GM12878 (cell line): ENCODE results near the gene TTC33. TPM values are rescaled to one million over a fixed set of nuclear protein-coding genes. Genes with fewer than 3 reads are reported as not detected.

Source experiments
- ATF2 ChIP-seq: IDR thresholded peaks from 2 replicates; pipeline ENCODE4 v1.6.1; 2012; ENCODE audit warnings: low read length, inconsistent platforms
- ATF7 ChIP-seq: fragments of 450-650 bp; IDR thresholded peaks from 2 replicates; pipeline ENCODE4 v1.6.1; 2016; ENCODE audit warnings: low read depth, mild to moderate bottlenecking
- BRCA1 ChIP-seq: IDR thresholded peaks from 2 replicates; pipeline ENCODE4 v1.6.1; 2011; ENCODE audit warnings: low read depth, low read length, improper control_type of control experiment
- CHD1 ChIP-seq: IDR thresholded peaks from 2 replicates; pipeline ENCODE4 v1.6.1; 2012; ENCODE audit warnings: low read depth, low read length, improper control_type of control experiment
- CHD2 ChIP-seq: IDR thresholded peaks from 2 replicates; pipeline ENCODE4 v1.6.1; 2011; ENCODE audit warnings: low read depth, low read length, improper control_type of control experiment, borderline replicate concordance
- CREB1 ChIP-seq: IDR thresholded peaks from 2 replicates; pipeline ENCODE4 v1.6.1; 2012; ENCODE audit warnings: low read depth, mild to moderate bottlenecking, inconsistent platforms
- EGR1 ChIP-seq, 2 experiments: IDR thresholded peaks; 1 replicate in 1 of 2; 2 replicates in 1 of 2; pipeline ENCODE4 v1.6.1; 2011 to 2012; ENCODE audit warnings: low read depth in 2 of 2, low read length in 2 of 2, borderline replicate concordance in 1 of 2, mild to moderate bottlenecking in 1 of 2, moderate library complexity in 1 of 2
- FOS ChIP-seq: IDR thresholded peaks from 3 replicates; pipeline ENCODE4 v1.6.1; 2011; ENCODE audit warnings: borderline replicate concordance; ENCODE audit not compliant: insufficient read length; ENCODE audit errors: extremely low read depth
- FOXK2 ChIP-seq: fragments of 450-650 bp; IDR thresholded peaks from 2 replicates; pipeline ENCODE4 v1.6.1; 2017; ENCODE audit warnings: mild to moderate bottlenecking, moderate library complexity
- GATAD2B ChIP-seq: fragments of 450-650 bp; conservative IDR thresholded peaks from 2 replicates; pipeline ENCODE4 v1.6.1; 2017; ENCODE audit warnings: low read depth, mild to moderate bottlenecking, moderate library complexity
- HDAC2 ChIP-seq: fragments of 200-600 bp; sonication (generic); IDR thresholded peaks from 2 replicates; pipeline ENCODE4 v1.6.1; 2017
- HSF1 ChIP-seq: fragments of 150-350 bp; IDR thresholded peaks from 2 replicates; pipeline ENCODE4 v1.6.1; 2014; ENCODE audit warnings: mild to moderate bottlenecking, low read depth, low read length
- JUND ChIP-seq: IDR thresholded peaks from 2 replicates; pipeline ENCODE4 v1.6.1; 2012; ENCODE audit warnings: low read depth, mild to moderate bottlenecking, low read length, improper control_type of control experiment, moderate library complexity
- MAX ChIP-seq: IDR thresholded peaks from 2 replicates; pipeline ENCODE4 v1.6.1; 2012; ENCODE audit warnings: low read depth, low read length, improper control_type of control experiment
- RAD51 ChIP-seq: fragments of 450-650 bp; IDR thresholded peaks from 2 replicates; pipeline ENCODE4 v1.6.1; 2016; ENCODE audit warnings: moderate library complexity, mild to moderate bottlenecking, inconsistent platforms
- RELA ChIP-seq: fragments of 450-650 bp; IDR thresholded peaks from 2 replicates; pipeline ENCODE4 v1.8.0; 2014; ENCODE audit warnings: borderline replicate concordance; ENCODE audit not compliant: partially characterized antibody
- SMC3 ChIP-seq: IDR thresholded peaks from 2 replicates; pipeline ENCODE4 v1.6.1; 2011; ENCODE audit warnings: low read length, improper control_type of control experiment, borderline replicate concordance
- SREBF2 ChIP-seq: IDR thresholded peaks from 2 replicates; pipeline ENCODE4 v1.6.1; 2012; ENCODE audit warnings: mild to moderate bottlenecking, low read length
- STAT3 ChIP-seq: IDR thresholded peaks from 2 replicates; pipeline ENCODE4 v1.6.1; 2011; ENCODE audit warnings: low read depth, low read length, improper control_type of control experiment
- TAF1 ChIP-seq: IDR thresholded peaks from 2 replicates; pipeline ENCODE4 v1.6.1; 2011; ENCODE audit warnings: mild to moderate bottlenecking, low read depth, low read length, borderline replicate concordance
- YBX1 ChIP-seq: fragments of 450-650 bp; IDR thresholded peaks from 2 replicates; pipeline ENCODE4 v1.6.1; 2016; ENCODE audit warnings: antibody characterized with exemption
- YY1 ChIP-seq: IDR thresholded peaks from 2 replicates; pipeline ENCODE4 v1.6.1; 2011; ENCODE audit warnings: low read depth, mild to moderate bottlenecking, low read length
- ZNF24 ChIP-seq: fragments of 450-650 bp; IDR thresholded peaks from 2 replicates; pipeline ENCODE4 v1.6.1; 2017; ENCODE audit warnings: antibody characterized with exemption, mild to moderate bottlenecking
- ZNF274 ChIP-seq: IDR thresholded peaks from one replicate; pipeline ENCODE4 v1.8.0; 2011; ENCODE audit not compliant: insufficient read length, insufficient read depth
- ZZZ3 ChIP-seq: IDR thresholded peaks from 2 replicates; pipeline ENCODE4 v1.6.1; 2011; ENCODE audit warnings: low read depth; ENCODE audit not compliant: control insufficient read depth, insufficient read length
- polyA plus RNA-seq, 11 experiments: library from polyadenylated mRNA; depleted of rRNA in 4 of 11; unstranded in 6 of 11; stranded (reverse) in 5 of 11; fragments of >200 nt; fragmentation: Nextera tagmentation in 4 of 11; fragmentation: Illumina TruSeq in 1 of 11; extraction: Ambion mirVana in 4 of 11; extraction: Trizol in 1 of 11; gene quantifications; 1 replicate in 1 of 11; 2 replicates in 10 of 11; pipeline versions ENCODE4 v1.2.1 to v1.2.3, GENCODE V29; 2011 to 2016; ENCODE audit warnings: inconsistent platforms in 2 of 11, missing spikeins in 2 of 11, low read depth in 1 of 11
- total RNA-seq, 4 experiments: library from RNA; depleted of rRNA in 3 of 4; stranded (reverse); fragments of >200 nt in 3 of 4; fragmentation: Illumina TruSeq in 1 of 4; extraction: Trizol in 1 of 4; gene quantifications; 2 replicates each; pipeline versions ENCODE4 v1.2.1 to v1.2.3, GENCODE V29; 2013 to 2021
- TF ChIP-seq, protein P1 (sequence below): IDR thresholded peaks from 2 replicates; pipeline ENCODE4 v1.6.1; 2011; ENCODE audit warnings: low read depth, low read length, improper control_type of control experiment, borderline replicate concordance

TTC33 gene
- total and polyA plus RNA-seq, 10 of the 15 experiments (the other 5 are each of a cell fraction or from before 2014, with no cell fraction given), result 7.9 to 22.3 (median 14.6) TPM

GRCh38 chr5:40490464-40491111 is 265.2 kb downstream of the TTC33 start (continued):
- TF ChIP-seq ZNF274 (no peak), FOS (no peak), HDAC2 (no peak), SREBF2 (no peak), RAD51 (0 out of 2 replicates have a peak, but pooled peaks have one; percentile 18), BRCA1 (no peak), CHD1 (no peak), TAF1 (no peak), MAX (no peak), ATF2 (peak; percentile 91), YBX1 (no peak), GATAD2B (peak; percentile 68; the same call in 1 of the 2 replicates), JUND (peak; percentile 51; the same call in 1 of the 2 replicates), STAT3 (no peak), RELA (peak; percentile 73), CHD2 (no peak), EGR1 (IDR thresholded peaks at IDR 0.05; ENCODE audit: borderline replicate concordance in 1 of 2, low read depth in 2 of 2, low read length in 2 of 2) (no peak), FOXK2 (no peak), CREB1 (no peak), HSF1 (no peak), ATF7 (peak; percentile 76), YY1 (no peak), ZZZ3 (no peak), ZNF24 (no peak; the same call in 1 of the 2 replicates), SMC3 (no peak)
- TF ChIP-seq, protein P1, sequence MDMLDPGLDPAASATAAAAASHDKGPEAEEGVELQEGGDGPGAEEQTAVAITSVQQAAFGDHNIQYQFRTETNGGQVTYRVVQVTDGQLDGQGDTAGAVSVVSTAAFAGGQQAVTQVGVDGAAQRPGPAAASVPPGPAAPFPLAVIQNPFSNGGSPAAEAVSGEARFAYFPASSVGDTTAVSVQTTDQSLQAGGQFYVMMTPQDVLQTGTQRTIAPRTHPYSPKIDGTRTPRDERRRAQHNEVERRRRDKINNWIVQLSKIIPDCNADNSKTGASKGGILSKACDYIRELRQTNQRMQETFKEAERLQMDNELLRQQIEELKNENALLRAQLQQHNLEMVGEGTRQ, result no peak
